ENCODE results near the gene COQ8A.
A peak's percentile ranks its signal among the peaks of the same experiment; 100 is the strongest.

COQ8A gene

DNA sequence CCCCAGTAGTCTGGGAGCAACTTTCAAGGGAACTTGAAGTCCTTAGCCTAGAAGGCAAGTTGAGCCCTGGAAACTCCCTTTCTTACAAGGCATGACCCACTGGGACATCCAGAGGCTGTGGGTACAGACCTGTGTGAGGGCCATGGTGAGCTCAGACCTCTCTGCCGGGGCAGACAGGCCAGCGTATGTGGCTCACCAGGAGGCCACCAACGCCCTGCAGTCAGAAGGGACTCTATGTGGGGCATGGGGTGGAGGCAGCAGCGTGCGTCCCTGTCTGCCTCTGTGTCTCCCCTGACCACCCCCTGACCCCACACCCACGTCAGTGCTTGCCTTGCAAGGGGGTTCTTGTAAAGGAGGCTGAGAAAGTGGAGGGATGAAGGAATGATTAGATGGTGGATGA is 10.8 kb downstream of the COQ8A start:
- Mint-ChIP-seq H3K4me3 (no peak overlapping the region), H3K4me1 (peaks cover 8% of the 10 kb centered on the region), H3K27me3 (ENCODE audit: low read depth, poor library complexity) (peaks cover 3% of the 10 kb centered on the region), H3K27ac (peak overlapping the region; percentile 26), H3K36me3 (ENCODE audit: low read depth) (peaks cover 15% of the 10 kb centered on the region), H3K9me3 (peaks cover 30% of the 10 kb centered on the region)
- DNase-seq: no peak
- TF ChIP-seq, protein P1, sequence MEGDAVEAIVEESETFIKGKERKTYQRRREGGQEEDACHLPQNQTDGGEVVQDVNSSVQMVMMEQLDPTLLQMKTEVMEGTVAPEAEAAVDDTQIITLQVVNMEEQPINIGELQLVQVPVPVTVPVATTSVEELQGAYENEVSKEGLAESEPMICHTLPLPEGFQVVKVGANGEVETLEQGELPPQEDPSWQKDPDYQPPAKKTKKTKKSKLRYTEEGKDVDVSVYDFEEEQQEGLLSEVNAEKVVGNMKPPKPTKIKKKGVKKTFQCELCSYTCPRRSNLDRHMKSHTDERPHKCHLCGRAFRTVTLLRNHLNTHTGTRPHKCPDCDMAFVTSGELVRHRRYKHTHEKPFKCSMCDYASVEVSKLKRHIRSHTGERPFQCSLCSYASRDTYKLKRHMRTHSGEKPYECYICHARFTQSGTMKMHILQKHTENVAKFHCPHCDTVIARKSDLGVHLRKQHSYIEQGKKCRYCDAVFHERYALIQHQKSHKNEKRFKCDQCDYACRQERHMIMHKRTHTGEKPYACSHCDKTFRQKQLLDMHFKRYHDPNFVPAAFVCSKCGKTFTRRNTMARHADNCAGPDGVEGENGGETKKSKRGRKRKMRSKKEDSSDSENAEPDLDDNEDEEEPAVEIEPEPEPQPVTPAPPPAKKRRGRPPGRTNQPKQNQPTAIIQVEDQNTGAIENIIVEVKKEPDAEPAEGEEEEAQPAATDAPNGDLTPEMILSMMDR (IDR thresholded peaks at IDR 0.05): no peak

DNA sequence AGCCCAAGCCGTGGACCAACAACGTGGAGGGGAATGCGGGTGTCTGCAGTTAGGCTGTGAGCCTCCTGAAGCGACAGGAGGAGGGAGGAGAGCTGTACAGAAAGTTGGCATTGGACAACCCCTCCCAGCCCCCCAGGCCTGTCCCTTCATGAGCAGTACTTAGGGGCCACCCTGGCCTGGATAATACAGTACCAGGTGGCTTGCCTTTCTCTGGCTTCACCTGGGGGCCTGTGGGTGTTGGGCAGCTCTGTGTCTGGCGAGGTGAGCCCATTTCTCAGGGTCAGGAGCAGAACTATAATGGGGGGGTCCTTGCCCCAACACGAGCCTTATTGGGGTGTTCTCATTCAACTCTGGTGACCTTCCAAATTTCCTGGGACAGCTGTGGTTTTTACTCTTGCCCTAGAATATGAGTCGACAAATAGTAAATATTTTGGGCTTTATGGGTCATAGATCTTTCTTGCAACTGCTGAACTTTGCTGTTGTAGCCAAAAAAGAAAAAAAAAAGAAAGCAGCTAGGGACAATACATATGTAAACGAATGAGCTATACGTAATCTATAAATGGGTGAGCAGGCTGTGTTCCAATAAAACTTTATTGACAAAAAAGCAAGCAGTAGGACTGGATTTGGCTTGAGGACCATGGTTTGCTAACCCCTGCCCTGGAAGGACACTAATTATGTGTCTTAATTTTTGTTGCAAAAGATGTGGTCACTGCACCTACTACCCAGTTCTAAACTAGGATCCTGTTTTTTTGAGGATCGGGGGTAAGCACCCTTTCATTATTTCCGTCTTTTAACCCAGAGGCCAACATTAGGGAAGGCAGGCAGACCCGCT is 11.4 kb downstream of the COQ8A start:
- H3K27ac Mint-ChIP-seq: no peak overlapping the region

DNA sequence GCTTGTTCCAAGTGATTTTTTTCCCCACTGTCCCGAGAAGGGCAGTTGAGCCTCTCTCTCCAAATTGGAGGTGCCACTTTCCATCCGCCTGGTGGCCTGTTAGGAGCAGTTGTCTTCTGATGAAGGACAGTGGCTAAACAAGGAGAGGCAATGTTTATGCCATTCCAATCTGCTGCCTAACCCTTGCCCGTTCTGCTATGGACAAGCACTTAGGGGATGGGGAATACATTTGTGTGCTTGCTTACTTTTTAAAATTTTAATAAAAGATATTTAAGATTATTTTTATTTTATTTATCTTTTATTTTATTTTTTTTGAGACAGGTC is 12.0 kb downstream of the COQ8A start:
- Mint-ChIP-seq H3K36me3 (ENCODE audit: low read depth) (peaks cover 18% of the 10 kb centered on the region), H3K9me3 (peaks cover 34% of the 10 kb centered on the region), H3K4me1 (no peaks in the 10 kb centered on the region), H3K27ac (no peak overlapping the region), H3K27me3 (ENCODE audit: low read depth, poor library complexity) (peaks cover 3% of the 10 kb centered on the region), H3K4me3 (no peak overlapping the region)
- no peak for DNase-seq
- TF ChIP-seq, protein P1 (IDR thresholded peaks at IDR 0.05): no peak

More for the DNA sequence above, 11.4 kb downstream of the COQ8A start:
- Mint-ChIP-seq H3K4me1 (peaks cover 2% of the 10 kb centered on the region), H3K27me3 (ENCODE audit: low read depth, poor library complexity) (peaks cover 3% of the 10 kb centered on the region), H3K4me3 (no peak overlapping the region), H3K9me3 (peaks cover 35% of the 10 kb centered on the region), H3K36me3 (ENCODE audit: low read depth) (peaks cover 15% of the 10 kb centered on the region)
- TF ChIP-seq, protein P1 (IDR thresholded peaks at IDR 0.05): no peak
- no peak for DNase-seq

DNA sequence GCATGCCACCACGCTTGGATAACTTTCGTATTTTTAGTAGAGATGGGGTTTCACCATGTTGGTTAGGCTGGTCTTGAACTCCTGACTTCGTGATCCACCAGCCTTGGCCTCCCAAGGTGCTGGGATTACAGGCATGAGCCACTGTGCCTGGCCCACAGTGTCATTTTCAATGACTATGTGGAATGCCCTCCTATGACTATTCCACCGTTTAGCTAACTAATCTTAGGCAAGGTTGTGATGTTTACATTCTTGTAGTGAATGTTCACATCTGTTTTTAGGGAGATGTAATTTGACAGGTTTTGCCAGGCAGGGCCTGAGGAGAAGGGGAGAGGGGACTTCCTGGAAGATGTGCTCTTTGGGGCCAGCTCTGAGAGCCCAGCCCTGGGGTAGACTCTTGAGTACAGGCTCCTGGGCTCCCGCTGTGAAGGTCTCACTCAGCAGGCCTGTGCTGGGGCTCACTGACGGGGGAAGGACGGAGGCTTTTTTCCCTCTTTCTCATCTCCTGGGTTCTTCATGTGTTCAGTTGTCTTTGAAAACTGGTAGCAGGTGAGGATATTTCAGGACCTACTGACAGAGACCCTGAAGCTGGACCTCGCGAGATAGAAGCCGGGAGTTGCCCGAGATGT is 13.2 kb downstream of the COQ8A start:
- TF ChIP-seq, protein P1 (IDR thresholded peaks at IDR 0.05): no peak
- no peak for DNase-seq
- H3K27me3 Mint-ChIP-seq (ENCODE audit: low read depth, poor library complexity): peaks cover 3% of the 10 kb centered on the region
- H3K4me3 Mint-ChIP-seq: no peak overlapping the region
- peaks cover 23% of the 10 kb centered on the region for H3K36me3 Mint-ChIP-seq (ENCODE audit: low read depth)
- no peaks in the 10 kb centered on the region for H3K4me1 Mint-ChIP-seq
- peaks cover 38% of the 10 kb centered on the region for H3K9me3 Mint-ChIP-seq
- no peak overlapping the region for H3K27ac Mint-ChIP-seq

DNA sequence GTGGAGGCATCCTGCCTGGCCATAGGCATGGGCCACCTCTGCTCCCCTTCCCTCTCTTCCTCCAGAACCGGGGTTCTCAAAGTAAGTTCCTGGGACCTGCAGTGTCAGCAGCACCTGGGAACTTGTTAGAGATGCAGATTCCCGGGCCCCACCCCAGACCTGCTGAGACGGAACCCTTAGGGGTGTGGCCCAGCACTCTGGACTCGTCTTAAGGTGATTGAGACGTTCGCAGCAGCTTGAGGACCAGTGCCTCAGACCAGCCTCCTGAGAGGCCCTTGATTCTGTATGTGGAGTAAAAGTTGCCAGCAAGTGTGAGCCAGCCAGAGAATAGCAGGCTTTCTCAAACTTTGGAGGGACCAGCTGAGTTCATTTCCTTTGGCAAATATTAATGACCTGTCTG is 14.2 kb downstream of the COQ8A start:
- DNase-seq: no peak
- peak overlapping the region; percentile 25 for H3K27ac Mint-ChIP-seq

More for the DNA sequence above, 14.2 kb downstream of the COQ8A start:
- Mint-ChIP-seq H3K36me3 (ENCODE audit: low read depth) (peaks cover 22% of the 10 kb centered on the region), H3K9me3 (peaks cover 47% of the 10 kb centered on the region), H3K4me1 (no peaks in the 10 kb centered on the region), H3K4me3 (no peak overlapping the region), H3K27me3 (ENCODE audit: low read depth, poor library complexity) (peaks cover 2% of the 10 kb centered on the region)
- TF ChIP-seq, protein P1 (IDR thresholded peaks at IDR 0.05): no peak
